Measurements from ENCODE around the gene ESR2. TPM values are rescaled to one million over a fixed set of nuclear protein-coding genes. Genes with fewer than 3 reads are reported as not detected.

The ESR2 gene
- total and polyA plus RNA-seq, 2 of the 8 experiments (the other 6 are each of a cell fraction or from before 2014, with no cell fraction given): 0.19 to 0.23 TPM

GRCh38 chr14:64298773-64299172 is 4.6 kb upstream of the ESR2 start:
- ChIA-PET CTCF (ENCODE audit: partially characterized antibody) (interaction anchor here (0.8 to 5.4 kb wide), 6 partner anchors 10 to 161 kb away, joined by 3 to 31 read pairs (median 4); no protein-coding TSS in a partner anchor), POLR2A (ENCODE audit: partially characterized antibody) (no interaction called here)
- Histone ChIP-seq H3K4me2 (ENCODE audit: insufficient read depth in 1 of 2, low read depth in 2 of 2, low read length in 2 of 2) (no peak overlapping the region), H3K27ac (ENCODE audit: low read depth, low read length) (no peak overlapping the region), H3K4ac (replicated peaks; ENCODE audit: insufficient read length, low read depth, low read length) (no peak overlapping the region), H3K79me1 (ENCODE audit: low read depth, low read length) (no peaks in the 10 kb centered on the region), H2AFZ (ENCODE audit: low read length) (no peak overlapping the region), H4K5ac (ENCODE audit: insufficient read length, low read depth, low read length) (no peak overlapping the region), H3K23me2 (ENCODE audit: low read depth, low read length) (peaks cover 9% of the 10 kb centered on the region; the same call in 1 of the 2 replicates), H3K23ac (ENCODE audit: insufficient read length) (no peak overlapping the region), H3K4me1 (replicated peaks in 1 of 4; ENCODE audit: control insufficient read depth in 3 of 4, insufficient read depth in 4 of 4, low read length in 3 of 4) (peaks cover 0 to 1% (median 0%) of the 10 kb centered on the region in 4 experiments; a peak in 2 of 7 replicates), H4K91ac (replicated peaks; ENCODE audit: insufficient read length, low read length) (no peak overlapping the region), H3K27me3 (replicated peaks in 1 of 4; ENCODE audit: control insufficient read depth in 3 of 4, extremely low read depth in 1 of 4, insufficient read depth in 3 of 4, low read length in 3 of 4) (peaks cover 0 to 10% (median 9%) of the 10 kb centered on the region in 4 experiments; a peak in 5 of 7 replicates), H2BK5ac (ENCODE audit: low read depth, low read length) (no peak overlapping the region), H3K4me3 (ENCODE audit: extremely low read depth in 1 of 4, insufficient read depth in 2 of 4, low read depth in 3 of 4, low read length in 4 of 4) (no peak overlapping the region), H4K8ac (ENCODE audit: extremely low read depth, insufficient read depth, low read length) (no peak overlapping the region), H2AK5ac (ENCODE audit: low read depth, low read length) (no peak overlapping the region), H3K9ac (replicated peaks in 1 of 4; ENCODE audit: extremely low read depth in 1 of 4, low read depth in 3 of 4, low read length in 3 of 4) (no peak overlapping the region), H3K79me2 (ENCODE audit: control insufficient read depth in 1 of 2, insufficient read depth in 2 of 2, low read length in 2 of 2) (no peaks in the 10 kb centered on the region), H2BK20ac (ENCODE audit: low read length) (no peak overlapping the region), H2BK12ac (ENCODE audit: low read depth, low read length) (no peak overlapping the region), H3K9me3 (ENCODE audit: insufficient read depth in 2 of 2, low read depth in 1 of 2, low read length in 1 of 2) (no peaks in the 10 kb centered on the region), H3K18ac (ENCODE audit: extremely low read depth, low read length) (no peak overlapping the region), H2BK15ac (ENCODE audit: low read length) (no peak overlapping the region), H3K36me3 (ENCODE audit: control insufficient read depth in 2 of 4, insufficient read depth in 4 of 4, low read length in 3 of 4) (no peaks in the 10 kb centered on the region), H4K20me1 (replicated peaks in 1 of 2; ENCODE audit: control insufficient read depth in 1 of 2, insufficient read depth in 2 of 2, low read length in 2 of 2) (no peaks in the 10 kb centered on the region), H3K56ac (replicated peaks; ENCODE audit: insufficient read length, low read depth, low read length) (no peak overlapping the region), H3K14ac (ENCODE audit: insufficient read length) (no peak overlapping the region), H2BK120ac (replicated peaks; ENCODE audit: low read depth, low read length) (no peak overlapping the region)
- TF ChIP-seq BCL11A (IDR thresholded peaks at IDR 0.05; ENCODE audit: low read depth in 2 of 2, low read length in 2 of 2): no peak
- DNase-seq (ENCODE audit: low read depth in 1 of 2, low spot score in 2 of 2) (no peak), FAIRE-seq (no peak)
- 88% methylated on average over 1 of the region's 1 CpG; no CpG with 5 or more reads in 1 of the 2 experiments for WGBS, 2 experiments (ENCODE audit: extremely low coverage in 1 of 2, insufficient coverage in 1 of 2, insufficient read length in 1 of 2, insufficient replicate concordance in 2 of 2, low coverage in 1 of 2, low lambda C conversion rate in 2 of 2, missing lambda C conversion rate in 1 of 2)
